Suppressor macrophage (primary cell): ENCODE data around the gene AFAP1L1.
"Not testable (repeated sequence)": the region's sequence is repeated elsewhere in the genome, so short reads cannot be mapped to it uniquely, and the experiment has no call there.

ENCODE experiments used
- DNase-seq, 4 experiments: peaks; one replicate each; pipeline ENCODE4 v3.0.0-alpha.2; 2020 to 2022

The AFAP1L1 gene

GRCh38 chr5:149375434-149375833 is 103.8 kb downstream of the AFAP1L1 start:
- no peak for DNase-seq

GRCh38 chr5:149376104-149376503 is 104.4 kb downstream of the AFAP1L1 start:
- DNase-seq: no peak

DNA sequence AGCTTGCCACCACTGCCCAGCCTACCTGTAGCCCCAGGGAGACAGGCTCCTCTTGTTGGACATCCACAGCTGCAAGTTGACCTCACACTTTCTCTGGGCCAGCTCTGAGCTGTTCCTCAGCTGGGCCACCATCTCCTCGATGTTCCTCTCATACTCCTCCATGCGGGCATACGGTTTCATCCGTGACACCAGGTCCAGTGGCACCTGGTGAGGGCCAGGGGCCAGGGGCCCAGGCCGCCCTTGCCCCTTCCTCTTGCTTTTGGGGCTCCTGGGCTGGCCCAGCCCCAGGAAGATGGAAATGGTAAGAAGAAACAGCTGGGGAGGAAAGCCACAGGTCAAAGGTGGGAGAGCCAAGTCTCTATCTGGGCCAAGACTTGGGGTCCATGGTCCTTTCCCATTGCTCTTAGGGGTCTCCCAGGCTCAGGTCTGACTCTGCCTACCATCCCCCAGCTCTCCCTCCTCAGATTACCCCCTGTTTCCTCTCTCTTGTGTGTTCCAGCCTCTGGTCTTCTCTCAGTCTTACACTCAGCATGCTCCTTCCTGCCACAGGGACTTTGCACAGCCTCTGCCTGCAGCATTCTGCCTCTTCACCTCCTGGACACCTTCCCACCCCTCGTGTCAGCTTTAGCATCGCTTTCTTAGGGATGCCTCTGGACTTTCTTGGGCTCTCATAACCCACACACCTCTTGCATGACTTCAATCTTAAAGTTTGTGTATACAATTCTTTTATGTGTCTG is 105.2 kb downstream of the AFAP1L1 start:
- DNase-seq: no peak

GRCh38 chr5:149378241-149378820 is 106.7 kb downstream of the AFAP1L1 start:
- DNase-seq: no peak

GRCh38 chr5:149379177-149379761 is 107.6 kb downstream of the AFAP1L1 start, which contains the start of gene IL17B:
TSS of gene IL17B (minus strand) at chr5:149379292. CDS start at chr5:149379225, 67 bp downstream.
- DNase-seq: no peak

GRCh38 chr5:149379818-149380374 is 108.2 kb downstream of the AFAP1L1 start:
- no peak for DNase-seq

DNA sequence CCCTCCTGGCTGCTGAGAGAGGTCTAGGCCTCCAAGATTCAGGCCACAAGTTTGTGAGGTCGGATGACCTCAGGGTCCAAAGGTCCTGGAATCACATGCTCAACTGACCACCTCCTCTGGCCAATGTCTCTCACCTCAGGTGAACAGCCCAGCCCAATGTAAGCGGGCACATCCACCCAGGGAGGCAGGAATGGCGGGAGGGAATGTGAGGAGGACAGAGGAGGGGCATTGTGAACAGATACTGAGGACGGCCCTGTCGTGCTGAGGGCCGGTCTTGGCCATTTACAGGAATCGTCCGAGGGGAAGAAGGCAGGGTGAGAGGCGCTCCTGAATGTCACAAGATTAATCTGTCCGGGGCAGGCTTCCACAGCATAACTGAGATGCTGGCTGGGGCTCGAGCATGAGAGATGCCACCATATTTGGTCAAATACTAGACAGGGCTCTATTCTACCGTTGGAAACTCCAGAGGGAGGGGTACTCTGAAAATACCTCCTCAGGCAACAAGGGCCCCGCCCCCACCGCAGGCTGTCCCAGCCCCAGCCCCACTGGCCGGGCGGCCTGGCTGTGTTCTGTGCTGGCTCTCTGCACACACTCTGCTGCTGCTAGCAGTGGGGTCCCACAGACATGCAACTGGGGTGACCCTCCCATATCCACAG is 108.9 kb downstream of the AFAP1L1 start:
- DNase-seq: no peak

- DNase-seq: no peak
Observed at GRCh38 chr5:149381261-149381985, 109.8 kb downstream of the AFAP1L1 start.

DNA sequence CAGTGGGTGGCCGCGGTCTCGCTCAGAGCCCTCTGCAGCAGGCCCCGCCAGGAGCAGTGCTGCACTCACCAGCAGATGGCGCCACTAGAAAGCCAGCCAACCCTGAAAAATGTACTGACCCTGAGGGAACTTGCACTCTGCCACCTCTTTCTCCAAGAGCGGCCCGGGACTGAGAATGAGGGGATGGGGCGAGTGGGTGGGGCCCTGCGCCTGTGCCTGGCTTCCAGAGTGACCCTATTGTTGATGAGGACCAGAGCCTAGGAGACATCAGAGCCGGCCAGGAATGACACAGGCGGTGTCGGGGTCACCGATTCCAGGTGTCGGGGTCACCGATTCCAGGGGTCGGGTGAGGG is 110.3 kb downstream of the AFAP1L1 start:
- peak; percentile 75 to 86 (median 81) for DNase-seq

DNA sequence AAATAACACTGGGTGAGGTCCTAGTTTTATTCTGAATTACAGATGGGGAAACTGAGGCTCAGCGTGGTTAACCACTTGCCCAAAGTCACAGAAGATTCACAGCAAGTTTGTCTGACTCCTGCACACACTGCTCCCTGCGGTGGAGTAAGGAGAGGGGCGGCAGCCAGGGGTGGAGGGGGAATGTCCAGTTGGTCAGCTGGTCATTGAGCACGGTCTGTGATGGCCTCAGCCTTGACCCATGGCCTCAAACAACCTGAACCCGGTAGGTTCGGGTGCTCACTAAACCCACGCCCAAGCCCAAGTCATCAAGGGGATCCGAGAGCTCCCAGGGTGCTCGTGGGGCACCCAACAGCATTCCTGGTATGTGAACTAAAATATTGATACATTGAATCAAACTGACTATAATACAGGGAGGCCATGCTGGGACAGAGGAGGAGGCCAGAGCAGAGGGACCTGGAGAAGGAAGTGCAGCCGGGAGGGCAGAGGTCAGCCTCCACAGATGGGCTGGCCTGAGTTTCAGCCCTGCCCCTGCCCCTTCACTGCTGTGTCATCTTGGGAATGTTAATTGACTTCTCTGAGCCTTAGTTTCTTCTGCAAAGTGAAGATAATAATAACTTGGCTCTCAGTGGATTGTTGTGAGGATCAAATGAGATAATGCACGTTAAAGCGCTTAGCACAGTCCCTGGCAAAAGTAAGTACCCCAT is 111.0 kb downstream of the AFAP1L1 start:
- peak in 2 of 4 experiments; percentile 14 to 29 for DNase-seq

GRCh38 chr5:149383399-149383798 is 111.7 kb downstream of the AFAP1L1 start:
- DNase-seq: no peak

DNA sequence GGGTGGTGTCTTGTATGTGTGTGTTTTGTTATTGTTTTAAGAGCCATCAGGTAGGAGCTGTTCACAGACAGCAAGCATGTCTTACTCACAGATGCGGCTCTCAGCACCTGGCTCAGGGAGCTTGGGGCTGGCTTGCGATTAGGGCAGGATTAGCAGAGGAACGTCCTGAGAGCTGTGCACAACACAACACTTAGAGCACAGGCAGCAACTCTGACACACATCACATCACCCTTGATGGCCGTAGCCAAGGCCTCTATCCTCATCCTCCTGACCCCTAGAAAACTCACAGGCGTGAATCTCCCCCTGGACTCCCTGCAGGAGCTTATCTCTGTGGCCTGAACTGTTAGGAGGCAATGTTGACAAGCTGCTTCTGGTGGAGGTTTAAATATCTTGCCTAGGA is 114.5 kb downstream of the AFAP1L1 start:
- no peak for DNase-seq

DNA sequence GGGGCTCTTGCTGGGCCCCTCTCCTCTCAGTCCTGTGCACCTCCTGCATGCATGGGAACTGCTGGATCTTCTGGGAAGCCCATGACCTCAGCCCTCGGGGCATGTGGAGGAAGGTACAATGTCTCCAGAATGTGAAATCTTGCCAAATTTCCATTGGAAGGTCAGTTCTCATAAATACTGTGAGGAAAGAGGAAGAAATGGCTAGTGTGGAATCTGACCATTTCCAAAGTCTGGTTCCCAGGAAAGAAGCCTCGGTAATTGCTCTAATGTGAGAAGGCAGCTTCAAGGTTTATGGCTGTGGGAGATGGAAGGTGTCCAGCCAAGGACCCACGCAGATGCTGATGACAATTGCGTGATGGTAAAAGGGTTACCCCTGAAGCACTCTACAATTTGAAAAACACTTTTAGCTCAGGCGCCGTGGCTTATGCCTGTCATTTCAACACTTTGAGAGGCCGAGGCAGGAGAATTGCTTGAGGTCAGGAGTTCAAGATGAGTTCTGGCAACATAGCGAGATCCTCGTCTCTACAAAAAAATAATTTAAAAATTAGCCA is 115.5 kb downstream of the AFAP1L1 start:
- DNase-seq: peak in 2 of 4 experiments; percentile 9 to 17

- no peak for DNase-seq
Observed at GRCh38 chr5:149387982-149388381, 116.3 kb downstream of the AFAP1L1 start.

- no peak for DNase-seq
Observed at GRCh38 chr5:149388498-149389190, 117.0 kb downstream of the AFAP1L1 start.

DNA sequence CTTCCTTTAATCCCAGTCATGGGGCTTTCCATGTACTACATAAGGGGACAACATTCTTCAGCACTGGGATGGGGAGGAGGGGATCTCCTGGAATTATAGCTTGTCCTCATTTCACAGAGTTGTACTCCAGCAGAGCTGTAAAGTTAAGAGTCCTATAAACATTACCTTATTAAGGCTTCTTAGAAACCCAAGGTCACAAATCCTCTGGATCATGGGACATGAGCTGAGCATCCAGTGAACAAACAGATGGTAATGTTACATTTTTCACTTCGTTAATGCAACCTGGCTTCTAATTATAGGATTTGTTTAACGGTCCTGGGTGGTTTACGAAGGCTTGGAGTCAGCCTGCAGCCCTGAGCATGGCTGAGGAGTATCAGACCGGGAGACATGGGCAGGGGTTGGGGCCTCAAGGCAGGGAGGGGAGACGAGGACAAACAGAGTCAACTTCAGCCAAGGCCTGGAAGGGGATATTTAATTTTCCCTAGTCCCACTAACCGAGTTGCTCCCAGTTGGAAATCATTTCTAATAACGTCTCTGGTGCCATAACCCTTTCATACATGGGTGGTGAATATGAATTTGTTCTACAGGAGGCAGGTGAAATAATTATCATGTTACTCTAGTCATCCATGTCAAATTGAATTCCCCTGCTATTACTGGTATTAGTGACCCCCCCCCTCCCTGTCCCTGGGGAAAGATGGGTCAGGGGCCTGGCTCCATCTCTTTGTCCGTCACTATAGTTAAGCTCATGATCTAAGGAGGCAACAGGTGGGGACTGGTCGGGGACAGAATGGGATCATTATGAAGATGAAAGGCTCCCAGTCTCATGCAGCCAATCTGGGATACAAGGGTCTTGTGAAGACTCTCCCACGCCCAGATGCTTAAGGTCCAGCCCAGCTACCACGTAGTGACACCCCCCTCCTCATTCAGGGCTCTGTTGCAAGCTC is 118.2 kb downstream of the AFAP1L1 start:
- no peak for DNase-seq

DNA sequence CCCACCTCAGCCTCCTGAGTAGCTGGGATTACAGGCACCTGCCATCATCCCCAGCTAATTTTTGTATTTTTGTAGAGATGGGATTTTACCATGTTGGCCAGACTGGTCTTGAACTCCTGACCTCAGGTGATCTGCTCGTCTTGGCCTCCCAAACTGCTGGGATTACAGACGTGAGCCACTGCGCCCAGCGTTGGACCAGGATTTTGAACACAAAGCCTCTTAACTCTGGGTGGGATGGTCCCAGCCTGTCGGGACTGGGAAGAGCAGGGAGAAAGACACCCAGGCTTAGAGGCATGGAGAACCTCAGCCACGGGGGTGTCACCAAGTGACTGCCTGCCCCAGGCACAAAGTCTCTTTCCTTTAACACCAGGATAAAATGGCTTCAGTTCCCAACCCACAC is 119.4 kb downstream of the AFAP1L1 start:
- not testable (repeated sequence) for DNase-seq
